HAP-1 (cell line): ENCODE results near the gene DDI2.

ENCODE experiments used
- DNase-seq, 2 experiments: peaks; one replicate each; pipeline ENCODE4 v3.0.0-alpha.2; 2016 to 2020; ENCODE audit warnings: low spot score in 2 of 2
- H3K27me3 ChIP-seq: fragments of 250-450 bp; sonication (Bioruptor Pico); 2 replicates; pipeline ENCODE4 v1.5.1; 2020; ENCODE audit warnings: low read depth, mild to moderate bottlenecking, moderate library complexity
- H3K36me3 ChIP-seq: fragments of 250-450 bp; sonication (Bioruptor Pico); replicated peaks from 2 replicates; pipeline ENCODE4 v1.5.1; 2020; ENCODE audit warnings: mild to moderate bottlenecking
- H3K4me1 ChIP-seq: fragments of 250-450 bp; sonication (Bioruptor Pico); 2 replicates; pipeline ENCODE4 v1.5.1; 2020; ENCODE audit warnings: mild to moderate bottlenecking
- H3K4me3 ChIP-seq: fragments of 250-450 bp; sonication (Bioruptor Pico); 2 replicates; pipeline ENCODE4 v1.5.1; 2020; ENCODE audit warnings: mild to moderate bottlenecking, moderate library complexity
- H3K9me3 ChIP-seq: fragments of 250-450 bp; sonication (Bioruptor Pico); 2 replicates; pipeline ENCODE4 v1.5.1; 2020; ENCODE audit warnings: mild to moderate bottlenecking, moderate library complexity
- in situ Hi-C: fragments of 300-500 bp; cut with MboI; formaldehyde crosslinking; loops from 3 replicates; pipeline ENCODE4 v1.14.3; 2020; ENCODE audit warnings: low sequenced_read_pairs, inconsistent platforms, mixed read lengths

Gene DDI2

DNA sequence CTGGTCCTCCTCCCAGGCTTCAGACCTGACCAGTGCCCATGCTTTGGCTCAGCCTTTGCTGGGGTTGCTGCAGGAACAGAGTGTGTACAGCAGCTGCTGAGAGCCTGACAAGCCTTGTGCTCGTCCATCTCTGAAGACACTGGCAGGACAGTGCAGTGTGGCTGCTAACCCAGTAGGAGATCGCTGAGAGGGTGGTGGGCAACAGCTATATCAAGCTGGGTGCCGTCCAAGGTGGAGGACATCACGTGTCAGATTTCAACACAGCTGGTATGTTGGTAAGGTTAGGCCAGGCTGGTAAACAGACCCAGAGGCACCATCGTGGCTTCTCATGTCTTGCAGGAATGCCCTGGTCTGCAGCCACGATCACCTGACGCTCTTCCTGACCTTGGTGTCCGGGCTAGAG, 100.9 kb downstream of the DDI2 start:
- in situ Hi-C loops: no loop called here
- Histone ChIP-seq H3K27me3 (no peaks in the 10 kb centered on the region), H3K4me1 (no peaks in the 10 kb centered on the region), H3K36me3 (peaks cover 12% of the 10 kb centered on the region), H3K9me3 (no peaks in the 10 kb centered on the region), H3K4me3 (no peak overlapping the region)
- DNase-seq: no peak
